NB4 (cell line): Measurements from ENCODE around the gene ADAP1.

ENCODE experiments used
- CTCF ChIP-seq: IDR thresholded peaks from one replicate; pipeline ENCODE4 v1.5.1; 2012; ENCODE audit warnings: low read depth, low read length
- MYC ChIP-seq: IDR thresholded peaks from 2 replicates; pipeline ENCODE4 v1.6.1; 2011; ENCODE audit warnings: low read depth, low read length
- POLR2A ChIP-seq: IDR thresholded peaks from 2 replicates; pipeline ENCODE4 v1.6.1; 2011; ENCODE audit warnings: mild to moderate bottlenecking; ENCODE audit not compliant: insufficient read length; ENCODE audit errors: extremely low read depth
- TF ChIP-seq, protein P1 (sequence below): IDR thresholded peaks from 2 replicates; pipeline ENCODE4 v1.6.1; 2011; ENCODE audit warnings: low read depth, low read length

DNA sequence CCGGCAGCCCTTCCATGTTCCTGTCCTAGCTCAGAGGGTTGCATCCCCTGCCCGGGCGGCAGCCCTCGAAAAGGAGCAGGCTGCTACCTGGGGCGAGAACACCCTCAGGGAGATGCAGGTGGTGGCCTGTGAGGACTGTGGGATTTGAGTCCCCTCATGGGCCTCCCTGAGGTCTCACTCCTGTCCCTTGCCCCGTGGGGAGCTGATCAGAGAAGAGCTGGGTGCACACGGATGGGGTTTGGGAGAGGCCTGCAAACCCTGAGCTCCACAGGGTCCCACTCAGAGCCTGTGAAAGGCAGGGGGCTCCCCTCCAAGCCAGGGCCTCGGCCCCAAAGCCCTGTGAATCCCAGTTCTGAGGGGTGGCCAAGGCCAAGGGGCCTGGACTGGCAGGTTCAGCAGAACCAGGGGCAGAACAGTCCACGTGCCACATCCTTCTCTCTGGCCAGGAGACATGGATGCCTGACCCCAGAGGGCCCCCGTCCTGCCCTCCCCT, 28.1 kb upstream of the ADAP1 start:
- TF ChIP-seq CTCF (no peak), MYC (no peak), POLR2A (no peak)
- TF ChIP-seq, protein P1, sequence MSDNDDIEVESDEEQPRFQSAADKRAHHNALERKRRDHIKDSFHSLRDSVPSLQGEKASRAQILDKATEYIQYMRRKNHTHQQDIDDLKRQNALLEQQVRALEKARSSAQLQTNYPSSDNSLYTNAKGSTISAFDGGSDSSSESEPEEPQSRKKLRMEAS = no peak
